Measurements from ENCODE around the gene SLK. TPM values are rescaled to one million over a fixed set of nuclear protein-coding genes. Genes with fewer than 3 reads are reported as not detected.

Gene SLK
- polyA plus RNA-seq, 3 donors, result 57.9 to 72.7 (median 61.0) TPM

GRCh38 chr10:104029521-104029860, 62.6 kb downstream of the SLK start:
- DNase-seq, result no peak

- DNase-seq, result no peak
These were observed 64.7 kb downstream of the SLK start for GRCh38 chr10:104031631-104032030.

GRCh38 chr10:104032144-104032775, 65.3 kb downstream of the SLK start:
- DNase-seq, result no peak

GRCh38 chr10:104033401-104033930, 66.5 kb downstream of the SLK start:
- DNase-seq, result no peak

DNA sequence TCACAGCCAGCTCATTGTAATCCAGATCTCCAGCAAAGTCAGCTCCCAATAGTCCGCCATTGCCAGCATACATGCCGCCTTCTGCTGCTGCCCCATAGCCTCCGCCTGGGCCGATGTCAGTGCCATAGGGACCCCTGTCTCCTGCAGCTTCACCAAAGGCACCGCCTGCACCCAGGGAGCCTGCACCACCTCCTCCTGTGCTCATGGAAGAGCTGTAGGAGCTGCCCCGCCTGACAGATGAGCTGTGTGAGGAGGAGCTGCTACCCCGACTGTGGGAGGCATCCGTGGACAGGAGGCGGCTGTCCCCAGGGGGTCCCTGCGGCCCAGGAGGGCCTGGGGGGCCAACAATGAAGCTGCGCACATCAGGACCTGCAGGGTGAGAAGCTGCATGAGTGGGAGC, 67.0 kb downstream of the SLK start:
- no peak for DNase-seq

- no peak for DNase-seq
These were observed 67.7 kb downstream of the SLK start for GRCh38 chr10:104034401-104035193.

DNA sequence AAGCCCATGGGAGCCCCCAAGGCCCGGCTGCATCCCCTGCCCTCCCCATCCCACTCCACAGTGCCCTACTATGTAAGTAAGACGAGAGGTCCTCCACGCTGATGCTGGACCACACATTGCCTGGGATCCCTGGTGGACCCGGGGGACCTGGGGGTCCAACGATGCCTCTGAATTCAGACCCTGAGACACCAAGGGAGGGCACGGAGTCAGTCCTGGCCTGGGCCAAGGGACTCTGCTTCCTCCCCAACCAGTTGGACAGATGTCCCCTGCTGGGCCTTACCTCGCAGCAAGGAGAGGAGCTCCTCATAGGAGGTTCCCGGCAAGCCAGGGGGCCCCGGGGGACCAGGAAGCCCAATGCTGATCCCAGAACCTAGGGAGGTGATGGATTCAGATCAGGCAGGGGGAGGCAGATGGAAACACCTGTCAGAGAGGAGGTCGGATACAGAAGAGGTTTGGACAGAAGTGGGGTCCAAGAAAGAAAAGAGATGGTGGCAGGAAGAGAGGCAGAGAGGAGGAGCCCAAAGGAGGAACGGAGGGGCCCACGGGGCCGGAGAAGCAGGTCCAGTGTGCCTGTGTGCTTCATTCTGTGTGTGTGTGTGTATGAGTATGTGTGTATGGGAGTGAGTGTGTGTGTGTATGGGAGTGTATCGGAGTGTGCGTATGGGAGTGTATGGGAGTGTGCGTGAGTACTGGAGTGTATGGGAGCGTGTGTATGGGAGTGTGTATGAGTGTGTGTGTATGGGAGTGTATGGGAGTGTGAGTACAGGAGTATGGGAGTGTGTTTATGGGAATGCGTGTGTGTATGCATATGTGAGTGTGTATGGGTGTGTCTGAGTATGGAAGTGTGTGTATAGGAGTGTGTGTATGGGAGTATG, 68.5 kb downstream of the SLK start:
- no peak for DNase-seq

DNA sequence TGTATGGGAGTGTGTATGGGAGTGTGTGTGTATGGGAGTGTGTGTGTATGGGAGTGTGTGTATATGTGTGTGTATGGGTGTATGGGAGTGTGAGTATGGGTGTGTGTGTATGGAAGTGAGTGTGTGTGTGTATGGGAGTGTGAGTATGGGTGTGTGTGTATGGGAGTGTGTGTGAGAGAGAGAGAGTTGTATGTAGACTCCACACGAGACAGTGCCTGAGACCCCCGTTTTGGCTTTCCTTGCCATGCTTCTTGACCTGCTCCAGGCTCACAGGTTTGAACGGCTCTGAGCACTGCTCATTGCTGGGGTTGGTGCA, 69.1 kb downstream of the SLK start:
- no peak for DNase-seq

- no peak for DNase-seq
These were observed 69.7 kb downstream of the SLK start for GRCh38 chr10:104036518-104037260.

- no peak for DNase-seq
These were observed 70.5 kb downstream of the SLK start for GRCh38 chr10:104037261-104037951.

GRCh38 chr10:104038537-104038936, 71.6 kb downstream of the SLK start:
- DNase-seq, result no peak

DNA sequence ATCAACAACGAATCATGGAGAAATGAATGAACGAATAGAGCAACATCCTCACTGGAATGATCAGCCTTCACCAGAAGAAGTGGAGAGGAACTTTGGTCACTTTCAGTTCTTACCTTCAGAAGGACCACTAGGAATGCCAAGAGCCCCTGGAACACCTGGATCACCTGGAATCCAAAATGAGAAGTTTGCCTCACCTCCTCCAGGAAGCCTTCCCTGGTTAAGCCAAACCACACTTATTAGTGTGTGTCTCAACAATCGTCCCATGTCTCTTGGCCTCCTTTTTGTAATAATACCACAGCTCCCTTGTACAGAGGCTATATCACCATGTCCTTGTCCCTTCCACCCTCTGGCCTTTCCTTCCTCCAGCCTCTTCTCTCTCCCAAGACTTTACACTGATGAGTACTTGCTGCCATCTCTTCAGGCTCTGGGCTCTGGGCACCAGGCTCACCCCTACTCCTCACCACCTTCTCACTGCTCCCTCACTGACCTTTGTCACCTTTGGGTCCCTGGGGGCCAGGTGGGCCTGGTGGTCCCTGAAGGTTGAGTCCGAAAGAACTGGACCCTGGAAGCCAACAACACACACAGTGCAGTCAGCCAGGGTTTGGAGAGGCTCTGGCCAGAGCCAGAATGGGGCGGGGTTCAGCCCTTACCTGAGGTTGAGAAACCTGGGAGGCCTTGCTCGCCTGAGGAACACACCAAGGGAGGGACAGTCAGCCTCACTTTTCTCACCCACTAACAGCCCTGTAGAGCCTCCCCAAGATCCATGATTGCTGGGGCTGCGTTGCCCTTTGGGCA, 72.2 kb downstream of the SLK start:
- DNase-seq, result no peak

- DNase-seq, result no peak
These were observed 73.4 kb downstream of the SLK start for GRCh38 chr10:104040382-104040781.

GRCh38 chr10:104040862-104041789, 74.2 kb downstream of the SLK start:
- DNase-seq, result no peak

GRCh38 chr10:104041891-104042535, 75.1 kb downstream of the SLK start:
- no peak for DNase-seq

- no peak for DNase-seq
These were observed 76.4 kb downstream of the SLK start for GRCh38 chr10:104043185-104043830.

DNA sequence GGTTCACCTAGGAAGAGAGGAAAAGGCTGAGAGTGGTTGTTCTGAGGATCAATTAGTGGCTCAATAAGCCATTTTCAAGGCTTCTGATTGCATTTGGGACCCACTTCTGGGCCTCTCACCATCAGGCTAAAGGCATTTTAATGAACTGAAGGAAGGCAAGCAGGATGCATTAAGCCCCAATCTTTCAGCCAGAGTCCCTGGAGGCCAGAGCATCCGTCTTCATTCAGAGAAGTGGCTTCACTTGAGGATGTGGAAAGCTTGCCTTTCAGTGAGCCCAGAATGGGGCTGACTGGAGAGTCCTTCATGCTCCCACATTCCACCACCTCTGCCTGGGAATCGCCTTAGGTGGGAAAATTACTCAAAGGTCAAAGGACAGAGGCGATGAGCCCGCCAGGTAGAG, 76.9 kb downstream of the SLK start:
- DNase-seq, result no peak

Measured in renal pelvis (tissue), 4 donors.